Effector CD8-positive, alpha-beta T cell (primary cell): ENCODE data around the gene ZNF586.
A peak's percentile ranks its signal among the peaks of the same experiment; 100 is the strongest.
"Not testable (repeated sequence)": the region's sequence is repeated elsewhere in the genome, so short reads cannot be mapped to it uniquely, and the experiment has no call there.

ENCODE experiments used
- DNase-seq: peaks from one replicate; lab custom pipeline; 2025; lab: John Stamatoyannopoulos, UW

The ZNF586 gene

GRCh38 chr19:57796580-57796979 lies 27.1 kb downstream of the ZNF586 start:
- not testable (repeated sequence) for DNase-seq

- DNase-seq = no peak
These were observed 31.2 kb downstream of the ZNF586 start for GRCh38 chr19:57800696-57801095.

DNA sequence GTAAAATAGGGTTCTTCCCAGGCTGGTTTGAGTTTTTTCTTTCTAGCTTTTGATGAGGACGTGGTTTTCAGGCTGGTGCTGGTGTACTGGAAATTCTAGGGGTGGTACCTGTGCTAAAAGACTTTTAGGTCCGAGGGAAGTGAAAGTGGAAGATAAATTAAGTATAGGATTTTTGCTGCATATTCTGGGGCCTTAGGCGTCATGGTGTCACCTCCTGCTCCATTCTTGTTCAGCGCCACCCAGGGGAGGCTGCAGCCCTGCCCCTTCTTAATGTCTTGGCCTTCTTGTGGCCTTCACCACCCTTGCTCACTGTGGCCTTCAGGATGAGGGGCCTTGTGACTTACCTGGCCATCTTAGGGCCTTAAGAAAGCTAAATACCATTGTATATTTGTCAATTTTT lies 32.8 kb downstream of the ZNF586 start:
- DNase-seq = no peak

DNA sequence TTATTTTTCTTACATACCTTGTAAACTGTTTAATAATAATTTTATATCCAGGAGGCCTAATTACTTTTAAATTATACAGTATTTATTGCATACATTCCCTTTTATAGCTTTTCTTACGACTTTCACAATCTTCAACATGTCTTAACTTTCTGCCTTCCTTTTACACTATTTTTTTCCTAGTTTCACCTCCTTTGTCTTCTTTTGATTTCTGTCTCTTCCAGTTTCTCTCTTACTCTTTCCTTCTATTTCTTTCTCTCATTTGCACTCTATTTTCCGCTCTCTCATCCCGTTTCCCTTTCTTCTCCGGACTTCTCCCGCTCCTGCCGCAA lies 33.8 kb downstream of the ZNF586 start:
- no peak for DNase-seq

DNA sequence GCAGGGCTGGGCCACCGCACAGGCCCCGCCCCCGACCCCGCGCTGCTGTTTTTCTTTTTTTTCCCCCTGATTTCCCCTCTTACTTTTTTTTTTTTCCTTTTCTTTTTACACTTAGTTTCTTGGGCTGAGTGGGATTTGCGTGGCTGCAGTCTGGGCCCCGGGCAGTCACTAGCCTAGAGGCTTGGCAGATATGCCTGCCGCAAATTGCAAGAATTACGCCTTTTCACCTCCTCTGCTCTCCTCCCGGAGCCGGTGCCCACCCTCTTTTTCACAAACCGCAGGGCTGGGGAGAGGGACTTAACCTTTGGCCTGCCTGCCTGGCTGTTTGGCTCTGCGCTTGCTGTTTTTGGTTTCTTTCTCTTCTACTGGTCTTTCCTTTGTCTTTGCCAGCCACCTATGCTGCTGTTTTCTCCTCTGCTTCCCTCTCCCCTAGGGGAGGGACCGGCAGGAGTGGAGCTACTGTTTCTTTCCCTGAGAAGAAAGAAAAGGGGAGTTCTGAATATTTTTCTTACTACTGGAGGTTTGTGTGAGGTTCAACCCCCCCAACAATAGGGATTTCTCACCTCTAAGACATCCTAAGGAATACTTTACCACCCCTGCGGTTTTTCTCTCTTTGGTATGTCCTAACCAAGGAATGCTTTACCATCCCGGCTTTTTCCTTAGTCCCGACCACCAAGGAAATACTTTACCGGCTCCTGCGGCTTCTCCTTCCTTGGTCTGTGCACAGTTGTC lies 34.3 kb downstream of the ZNF586 start:
- no peak for DNase-seq

DNA sequence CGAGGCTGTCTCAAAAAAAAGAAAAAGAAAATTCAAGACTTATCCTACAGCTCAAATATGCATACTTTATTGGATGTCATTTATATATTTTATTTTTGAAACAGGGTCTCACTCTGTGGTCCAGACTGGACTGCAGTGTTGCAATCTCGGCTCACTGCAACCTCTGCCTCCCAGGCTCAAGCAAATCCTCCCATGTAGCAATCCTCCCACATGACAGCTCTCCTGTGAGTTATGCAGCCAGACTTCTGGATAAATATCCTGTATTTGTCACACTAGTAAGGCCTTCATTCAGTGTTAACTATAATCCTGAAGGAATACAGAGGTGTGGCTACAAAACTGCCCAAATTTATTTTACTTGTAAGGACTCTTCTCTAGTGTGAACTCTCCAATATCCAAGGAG lies 38.1 kb downstream of the ZNF586 start:
- DNase-seq = no peak

- DNase-seq = not testable (repeated sequence)
These were observed 41.2 kb downstream of the ZNF586 start for GRCh38 chr19:57810410-57811295.

DNA sequence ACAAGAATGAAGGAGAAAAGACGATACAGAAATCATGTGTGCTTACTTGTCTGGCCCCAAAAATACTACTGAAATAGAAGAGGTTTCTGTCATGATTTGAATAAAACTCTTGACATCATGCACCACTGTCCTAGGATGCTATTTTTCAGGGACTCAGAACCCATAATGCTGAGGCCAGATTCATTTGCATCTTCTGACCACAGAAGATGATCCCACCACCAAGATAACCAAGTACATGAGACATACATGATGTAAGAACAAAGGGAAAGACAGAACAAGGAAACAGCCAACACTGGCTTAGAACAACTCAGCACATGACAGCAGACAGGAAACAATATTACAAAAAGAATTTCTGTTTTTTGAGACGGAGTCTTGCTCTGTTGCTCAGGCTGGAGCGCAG lies 42.8 kb downstream of the ZNF586 start:
- DNase-seq = no peak

GRCh38 chr19:57812975-57813820 lies 43.7 kb downstream of the ZNF586 start:
- not testable (repeated sequence) for DNase-seq

GRCh38 chr19:57813919-57814504 lies 44.5 kb downstream of the ZNF586 start:
- no peak for DNase-seq

- DNase-seq = peak; percentile 69
These were observed 45.2 kb downstream of the ZNF586 start, which contains the start of gene ZNF552 for GRCh38 chr19:57814505-57815246. ZNF552 (minus strand) TSS chr19:57814913; CDS start chr19:57814743, 170 bp downstream.

- no peak for DNase-seq
These were observed 46.0 kb downstream of the ZNF586 start for GRCh38 chr19:57815247-57816075.

DNA sequence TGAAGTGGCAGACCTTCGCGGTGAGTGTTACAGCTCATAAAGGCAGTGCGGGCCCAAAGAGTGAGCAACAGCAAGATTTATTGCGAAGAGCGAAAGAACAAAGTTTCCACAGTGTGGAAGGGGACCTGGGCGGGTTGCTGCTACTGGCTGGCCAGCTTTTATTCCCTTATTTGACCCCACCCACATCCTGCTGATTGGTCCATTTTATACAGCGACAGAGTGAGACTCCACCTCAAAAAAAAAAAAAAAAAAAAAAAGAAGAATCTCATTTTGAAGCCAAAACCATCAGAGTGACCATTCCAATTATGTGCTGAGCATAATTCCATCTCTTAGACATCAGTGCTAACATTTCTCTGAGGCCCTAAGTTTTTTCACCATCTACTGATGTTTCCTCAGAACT lies 47.2 kb downstream of the ZNF586 start:
- no peak for DNase-seq

DNA sequence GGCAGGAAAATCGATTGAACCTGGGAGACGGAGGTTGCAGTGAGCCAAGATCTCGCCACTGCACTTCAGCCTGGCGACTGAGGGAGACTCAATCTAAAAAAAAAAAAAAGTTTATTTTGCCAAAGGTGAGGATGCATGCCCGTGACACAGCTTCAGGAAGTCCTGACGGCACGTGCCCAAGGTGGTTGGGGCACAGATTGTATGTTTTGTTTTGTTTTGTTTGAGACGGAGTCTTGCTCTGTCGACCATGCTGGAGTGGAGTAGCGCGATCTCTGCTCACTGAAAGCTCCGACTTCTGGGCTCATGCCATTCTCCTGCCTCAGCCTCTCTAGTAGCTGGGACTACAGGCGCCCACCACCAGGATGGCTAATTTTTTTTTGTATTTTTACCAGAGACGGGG lies 48.5 kb downstream of the ZNF586 start:
- no peak for DNase-seq

DNA sequence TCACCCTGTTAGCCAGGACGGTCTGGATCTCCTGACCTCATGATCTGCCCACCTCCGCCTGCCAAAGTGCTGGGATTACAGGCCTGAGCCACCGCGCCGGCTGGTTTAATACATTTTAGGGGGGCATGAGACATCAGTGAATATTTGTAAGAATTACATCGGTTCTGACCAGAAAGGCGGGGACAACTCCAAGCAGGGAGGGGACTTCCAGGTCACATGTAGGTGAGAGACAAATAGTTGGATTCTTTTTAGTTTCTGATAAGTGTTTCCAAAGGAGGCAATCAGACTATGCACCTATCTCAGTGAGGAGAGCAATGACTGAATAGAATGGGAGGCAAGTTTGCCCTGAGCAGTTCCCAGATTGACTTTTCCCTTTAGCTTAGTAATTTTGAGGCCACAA lies 48.9 kb downstream of the ZNF586 start:
- no peak for DNase-seq

DNA sequence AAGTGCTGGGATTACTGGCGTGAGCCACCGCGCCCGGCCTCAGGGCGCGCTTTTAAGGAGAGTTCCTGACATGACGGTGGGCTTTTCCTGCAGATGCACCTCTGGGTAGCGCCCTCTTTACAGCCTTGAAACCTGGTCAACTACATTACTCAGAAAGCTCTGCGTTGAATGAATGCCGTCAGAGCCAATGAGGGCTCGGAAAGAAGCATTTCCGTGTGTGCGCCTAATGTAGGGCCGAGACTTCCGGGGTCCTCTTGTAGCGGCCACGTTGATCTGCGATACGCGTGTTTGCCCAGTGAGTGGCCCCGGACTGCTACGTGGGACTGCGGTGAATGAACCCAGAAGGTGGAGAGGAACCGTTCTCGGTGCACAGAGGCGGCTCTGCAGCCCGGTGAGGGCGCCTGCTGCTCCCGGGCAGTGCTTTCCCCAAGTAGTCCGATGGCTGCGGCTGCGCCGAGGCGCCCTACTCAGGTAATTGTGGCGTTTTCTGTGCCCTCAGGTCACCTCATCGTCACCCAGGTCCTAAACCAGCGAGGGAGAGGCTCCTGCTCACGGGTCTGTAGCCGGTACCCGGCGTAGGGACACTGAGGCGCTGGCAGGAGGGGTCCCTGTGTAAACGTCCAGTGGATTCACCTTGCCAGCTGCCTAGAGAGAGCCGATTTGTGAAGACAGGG lies 50.1 kb downstream of the ZNF586 start:
- DNase-seq = peak; percentile 71

- no peak for DNase-seq
These were observed 51.1 kb downstream of the ZNF586 start for GRCh38 chr19:57820599-57820998.

DNA sequence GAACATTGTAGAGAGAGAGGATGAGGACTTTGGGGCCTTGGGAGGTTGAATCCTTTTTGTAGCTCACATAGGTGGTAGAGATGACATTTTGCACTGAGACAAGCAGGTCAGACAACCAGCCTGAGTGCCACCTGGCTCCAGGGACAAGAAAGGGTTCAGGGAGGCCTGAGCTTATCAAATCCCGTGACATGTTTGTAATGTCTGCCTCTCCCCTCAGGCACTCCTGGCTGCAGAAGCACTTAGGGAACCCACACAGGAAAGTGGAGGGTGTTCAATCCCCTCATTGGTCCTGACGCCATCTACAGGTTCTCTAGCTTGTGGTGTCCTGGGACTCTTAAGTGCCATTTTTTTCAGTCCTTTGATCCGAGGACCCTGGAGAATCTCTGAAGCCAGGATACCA lies 51.6 kb downstream of the ZNF586 start:
- DNase-seq = not testable (repeated sequence)

- not testable (repeated sequence) for DNase-seq
These were observed 52.0 kb downstream of the ZNF586 start for GRCh38 chr19:57821501-57821900.

DNA sequence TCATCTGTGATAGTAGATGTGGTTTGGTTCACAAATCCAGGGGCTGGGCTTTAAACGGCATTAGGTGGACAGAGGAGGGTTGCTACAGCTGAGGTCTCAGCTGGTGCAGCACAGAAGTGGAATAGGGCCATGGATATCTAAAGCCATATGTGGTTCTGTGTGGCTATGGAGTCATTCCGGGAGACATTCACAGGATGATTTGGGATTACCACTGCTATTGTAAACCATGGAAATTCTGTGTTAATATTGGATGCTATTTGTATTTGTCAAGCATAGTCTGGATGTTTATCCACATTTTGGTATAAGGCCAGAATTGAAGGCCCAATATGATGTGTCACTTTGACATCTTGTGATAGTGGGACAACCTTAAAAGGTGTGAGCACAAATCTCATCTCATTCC lies 53.7 kb downstream of the ZNF586 start:
- DNase-seq = not testable (repeated sequence)
